A549 treated with AZD9567 at 1 μM for 4 hours (cell line): ENCODE measurements around the gene GOLGA6L2. TPM values are rescaled to one million over a fixed set of nuclear protein-coding genes. Genes with fewer than 3 reads are reported as not detected.

Experiments used
- total RNA-seq: library from RNA; stranded (reverse); fragments of 200-300 nt; extraction: Qiagen RNA extraction; gene quantifications from 5 replicates; pipeline ENCODE4 v1.2.3, GENCODE V29; 2022; ENCODE audit not compliant: insufficient read depth

GOLGA6L2 gene
- not detected in 5 replicates for total RNA-seq

GRCh38 chr15:23447107-23447500 is at the start of gene GOLGA6L2:
Gene GOLGA6L2 (minus strand): TSS chr15:23447243. CDS start chr15:23447181, 62 bp downstream.

Other genes starting within 250 kb of the GOLGA6L2 start
- not detected in 5 replicates for gene GOLGA6L26, start 113.0 kb downstream of the GOLGA6L2 start, total RNA-seq
- gene GOLGA8S, start 92.5 kb downstream of the GOLGA6L2 start, total RNA-seq: 0.20 to 0.25 TPM (median 0.20 TPM) in 4 of 5 replicates, not detected in the other
- 1.5 to 2.7 TPM (median 2.2 TPM) in 5 replicates for gene MKRN3, start 118.4 kb upstream of the GOLGA6L2 start, total RNA-seq
- not detected in 5 replicates for gene MAGEL2, start 200.6 kb upstream of the GOLGA6L2 start, total RNA-seq
- gene NDN, start 240.1 kb upstream of the GOLGA6L2 start, total RNA-seq: 0.06 TPM in 2 of 5 replicates, not detected in the others